AG09309 (cell line): ENCODE data around the gene SPOCK2.

Source experiments
- DNase-seq: peaks from one replicate; pipeline ENCODE4 v3.0.0-alpha.2; 2010; ENCODE audit warnings: low read depth
- H3K4me3 ChIP-seq: 2 replicates; pipeline ENCODE4 v1.5.1; 2011; ENCODE audit warnings: mild to moderate bottlenecking, low read depth, low read length, moderate library complexity; ENCODE audit not compliant: control insufficient read depth
- CTCF ChIP-seq: IDR thresholded peaks from 2 replicates; pipeline ENCODE4 v1.5.1; 2011; ENCODE audit warnings: mild to moderate bottlenecking, low read depth, low read length, inconsistent platforms; ENCODE audit not compliant: insufficient read depth, control insufficient read depth; ENCODE audit errors: missing control alignments

The SPOCK2 gene

GRCh38 chr10:72073708-72074573 lies 14.4 kb downstream of the SPOCK2 start:
- TF ChIP-seq CTCF: no peak
- H3K4me3 ChIP-seq: no peak overlapping the region
- no peak for DNase-seq

- H3K4me3 ChIP-seq: no peak overlapping the region
- TF ChIP-seq CTCF: no peak
- DNase-seq: no peak
Observed at GRCh38 chr10:72072639-72073038, 15.7 kb downstream of the SPOCK2 start.

- DNase-seq: no peak
- no peak overlapping the region for H3K4me3 ChIP-seq
- TF ChIP-seq CTCF: no peak
Observed at GRCh38 chr10:72072046-72072445, 16.3 kb downstream of the SPOCK2 start.

GRCh38 chr10:72069751-72070526 lies 18.4 kb downstream of the SPOCK2 start:
- DNase-seq: no peak
- peak; percentile 15 for TF ChIP-seq CTCF
- no peak overlapping the region for H3K4me3 ChIP-seq

GRCh38 chr10:72068901-72069446 lies 19.4 kb downstream of the SPOCK2 start:
- no peak overlapping the region for H3K4me3 ChIP-seq
- no peak for DNase-seq
- TF ChIP-seq CTCF: no peak

- DNase-seq: no peak
- H3K4me3 ChIP-seq: no peak overlapping the region
- TF ChIP-seq CTCF: no peak
Observed at GRCh38 chr10:72068126-72068765, 20.1 kb downstream of the SPOCK2 start.
